ENCODE data around the gene FALEC.

DNA sequence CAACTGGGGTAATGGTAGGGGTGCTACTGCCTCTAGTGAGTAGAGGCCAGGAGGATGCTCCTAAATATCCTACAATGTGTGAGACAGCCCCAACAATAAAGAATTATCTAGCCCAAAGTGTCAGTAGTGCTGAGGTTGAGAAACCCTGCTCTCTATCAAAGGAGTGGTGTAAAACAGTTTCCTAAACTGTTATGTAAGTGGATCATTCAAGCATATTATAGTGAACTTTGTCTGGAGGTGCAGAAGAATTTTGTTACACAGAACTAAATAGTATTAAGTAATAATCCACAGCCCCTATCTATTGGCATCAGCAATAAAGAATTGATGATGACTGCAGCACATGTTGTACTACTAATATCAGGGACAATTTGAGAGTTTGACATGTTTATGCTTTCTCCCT lies 48.6 kb upstream of the FALEC start:
- TF ChIP-seq POLR2A (IDR thresholded peaks at IDR 0.05) (no peak), POLR2AphosphoS5 (IDR thresholded peaks at IDR 0.05) (no peak), EP300 (IDR thresholded peaks at IDR 0.05; ENCODE audit: low read depth) (no peak)
- TF ChIP-seq, protein P1, sequence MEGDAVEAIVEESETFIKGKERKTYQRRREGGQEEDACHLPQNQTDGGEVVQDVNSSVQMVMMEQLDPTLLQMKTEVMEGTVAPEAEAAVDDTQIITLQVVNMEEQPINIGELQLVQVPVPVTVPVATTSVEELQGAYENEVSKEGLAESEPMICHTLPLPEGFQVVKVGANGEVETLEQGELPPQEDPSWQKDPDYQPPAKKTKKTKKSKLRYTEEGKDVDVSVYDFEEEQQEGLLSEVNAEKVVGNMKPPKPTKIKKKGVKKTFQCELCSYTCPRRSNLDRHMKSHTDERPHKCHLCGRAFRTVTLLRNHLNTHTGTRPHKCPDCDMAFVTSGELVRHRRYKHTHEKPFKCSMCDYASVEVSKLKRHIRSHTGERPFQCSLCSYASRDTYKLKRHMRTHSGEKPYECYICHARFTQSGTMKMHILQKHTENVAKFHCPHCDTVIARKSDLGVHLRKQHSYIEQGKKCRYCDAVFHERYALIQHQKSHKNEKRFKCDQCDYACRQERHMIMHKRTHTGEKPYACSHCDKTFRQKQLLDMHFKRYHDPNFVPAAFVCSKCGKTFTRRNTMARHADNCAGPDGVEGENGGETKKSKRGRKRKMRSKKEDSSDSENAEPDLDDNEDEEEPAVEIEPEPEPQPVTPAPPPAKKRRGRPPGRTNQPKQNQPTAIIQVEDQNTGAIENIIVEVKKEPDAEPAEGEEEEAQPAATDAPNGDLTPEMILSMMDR (IDR thresholded peaks at IDR 0.05) = no peak
